OCI-LY1 (cell line): Measurements from ENCODE around the gene SMAD9.

Source experiments
- CTCF ChIP-seq: fragments of 200-600 bp; sonication (generic), shearing (Covaris generic); IDR thresholded peaks from 2 replicates; pipeline ENCODE4 v1.5.1; 2017; ENCODE audit warnings: mild to moderate bottlenecking, antibody characterized with exemption, low read length, moderate library complexity, mixed read lengths
- EZH2 ChIP-seq: fragments of 200-600 bp; sonication (generic), shearing (Covaris generic); IDR thresholded peaks from 2 replicates; pipeline ENCODE4 v1.8.0; 2017; ENCODE audit warnings: borderline replicate concordance, mixed run types, mild to moderate bottlenecking, antibody characterized with exemption, low read length, moderate library complexity, mixed read lengths

GRCh38 chr13:36966404-36966803 lies 46.4 kb upstream of the SMAD9 start:
- no peak for TF ChIP-seq CTCF
- TF ChIP-seq EZH2, result no peak
